K562 (cell line): ENCODE data around the gene KDM2B. TPM values are rescaled to one million over a fixed set of nuclear protein-coding genes. Genes with fewer than 3 reads are reported as not detected.

ENCODE experiments used
- CBX1 ChIP-seq: sonication (generic); IDR thresholded peaks from 2 replicates; pipeline ENCODE4 v1.6.1; 2016; ENCODE audit warnings: antibody characterized with exemption, low read depth, mild to moderate bottlenecking
- CTCFL ChIP-seq: IDR thresholded peaks from 2 replicates; pipeline ENCODE4 v1.6.1; 2011; ENCODE audit warnings: borderline replicate concordance, low read depth, mild to moderate bottlenecking, moderate library complexity, low read length; ENCODE audit not compliant: insufficient read depth, poor library complexity, severe bottlenecking
- FOXK2 ChIP-seq, 2 experiments: fragments of 450-650 bp; IDR thresholded peaks in 1 of 2; conservative IDR thresholded peaks in 1 of 2; 2 replicates each; pipeline ENCODE4 v1.6.1; 2016; ENCODE audit warnings: low read depth in 2 of 2, mild to moderate bottlenecking in 1 of 2
- FOXP1 ChIP-seq: sonication (generic); formaldehyde crosslinking; IDR thresholded peaks from 2 replicates; pipeline ENCODE4 v1.8.0; 2022; ENCODE audit warnings: mild to moderate bottlenecking, missing genetic modification reagents
- IRF9 ChIP-seq: fragments of 450-650 bp; IDR thresholded peaks from 2 replicates; pipeline ENCODE4 v1.6.1; 2016; ENCODE audit warnings: missing biosample characterization, missing genetic modification characterization
- MBD2 ChIP-seq: sonication (generic); IDR thresholded peaks from 2 replicates; pipeline ENCODE4 v1.6.1; 2016; ENCODE audit warnings: low read depth, borderline replicate concordance
- MED1 ChIP-seq: sonication (generic); formaldehyde crosslinking; IDR thresholded peaks from 2 replicates; pipeline ENCODE4 v1.8.1; 2023; ENCODE audit warnings: missing genetic modification reagents, borderline replicate concordance
- MNT ChIP-seq, 2 experiments: fragments of 450-650 bp; conservative IDR thresholded peaks; 2 replicates each; pipeline ENCODE4 v1.6.1; 2017; ENCODE audit warnings: mild to moderate bottlenecking in 2 of 2, moderate library complexity in 2 of 2
- NFATC3 ChIP-seq: fragments of 450-650 bp; IDR thresholded peaks from 2 replicates; pipeline ENCODE4 v1.6.1; 2017; ENCODE audit warnings: mild to moderate bottlenecking
- NONO ChIP-seq, 2 experiments: fragments of 200-400 bp in 1 of 2; fragments of 450-650 bp in 1 of 2; formaldehyde crosslinking in 1 of 2; IDR thresholded peaks; 2 replicates each; pipeline ENCODE4 v1.6.1; 2017; ENCODE audit warnings: low read depth in 2 of 2, mild to moderate bottlenecking in 2 of 2, moderate library complexity in 2 of 2, low read length in 1 of 2
- PKNOX1 ChIP-seq: fragments of 450-650 bp; IDR thresholded peaks from 2 replicates; pipeline ENCODE4 v1.6.1; 2016
- POLR2AphosphoS5 ChIP-seq: IDR thresholded peaks from 2 replicates; pipeline ENCODE4 v1.6.1; 2011; ENCODE audit warnings: mild to moderate bottlenecking, low read depth, low read length, moderate library complexity; ENCODE audit not compliant: control insufficient read depth, insufficient read depth
- SRF ChIP-seq, 2 experiments: fragments of 250-450, 450-650 bp in 1 of 2; sonication (Bioruptor Pico) in 1 of 2; sonication (generic) in 1 of 2; formaldehyde crosslinking; IDR thresholded peaks; 2 replicates each; pipeline versions ENCODE4 v1.5.0 to v1.5.1; 2020 to 2022; ENCODE audit warnings: mild to moderate bottlenecking in 1 of 2, missing genetic modification reagents in 1 of 2
- SRSF3 ChIP-seq: fragments of 200-400 bp; formaldehyde crosslinking; IDR thresholded peaks from 2 replicates; pipeline ENCODE4 v1.6.1; 2016; ENCODE audit warnings: mild to moderate bottlenecking, low read length, moderate library complexity; ENCODE audit not compliant: insufficient read depth
- STAG1 ChIP-seq: sonication (generic); formaldehyde crosslinking; IDR thresholded peaks from 2 replicates; pipeline ENCODE4 v1.5.0; 2020; ENCODE audit warnings: missing genetic modification reagents, borderline replicate concordance
- TCFL5 ChIP-seq: fragments of 250-450 bp; sonication (Bioruptor Pico); conservative IDR thresholded peaks from 2 replicates; pipeline ENCODE4 v1.6.1; 2021; ENCODE audit warnings: mild to moderate bottlenecking, moderate library complexity, matching md5 sums
- VEZF1 ChIP-seq: fragments of 200-800 bp; sonication (Bioruptor generic); IDR thresholded peaks from 2 replicates; pipeline ENCODE4 v1.6.1; 2017; ENCODE audit warnings: missing genetic modification characterization, missing compliant biosample characterization
- ZBED1 ChIP-seq: IDR thresholded peaks from 2 replicates; pipeline ENCODE4 v1.6.1; 2014
- ZFPM2 ChIP-seq: fragments of 250-450 bp; sonication (Bioruptor Pico); IDR thresholded peaks from 2 replicates; pipeline ENCODE4 v1.5.1; 2022; ENCODE audit warnings: mild to moderate bottlenecking
- ZNF121 ChIP-seq: sonication (generic); formaldehyde crosslinking; conservative IDR thresholded peaks from 2 replicates; pipeline ENCODE4 v1.8.0; 2022; ENCODE audit warnings: missing genetic modification reagents
- polyA plus RNA-seq, 8 experiments: library from polyadenylated mRNA; depleted of rRNA in 4 of 8; stranded (reverse) in 5 of 8; unstranded in 3 of 8; fragments of >200 nt; fragmentation: Nextera tagmentation in 2 of 8; fragmentation: Illumina TruSeq in 1 of 8; extraction: Ambion mirVana in 2 of 8; extraction: Trizol in 1 of 8; gene quantifications; 2 replicates each; pipeline versions ENCODE4 v1.2.1 to v1.2.3, GENCODE V29; 2011 to 2014; ENCODE audit warnings: inconsistent platforms in 1 of 8, missing spikeins in 1 of 8
- total RNA-seq, 7 experiments: library from RNA; depleted of rRNA in 6 of 7; stranded (reverse); fragments of >200 nt in 6 of 7; fragmentation: Illumina TruSeq in 2 of 7; extraction: Trizol in 2 of 7; gene quantifications; 2 replicates each; pipeline versions ENCODE4 v1.2.1 to v1.2.3, GENCODE V29; 2011 to 2021; ENCODE audit warnings: low replicate concordance in 1 of 7

The KDM2B gene
- total and polyA plus RNA-seq, 9 of the 15 experiments (the other 6 are each of a cell fraction or from before 2014, with no cell fraction given), result 7.4 to 50.5 (median 22.5) TPM

- TF ChIP-seq ZNF121 (CRISPR knock-in tag), result no peak
- peak; percentile 7; the same call in 1 of the 2 replicates for TF ChIP-seq CBX1
- no peak for TF ChIP-seq PKNOX1
- peak in 1 of 2 experiments; percentile 42; a peak in 2 of 4 replicates for TF ChIP-seq FOXK2 (conservative IDR thresholded peaks at IDR 0.05 in 1 of 2, IDR thresholded peaks at IDR 0.05 in 1 of 2; ENCODE audit: low read depth in 2 of 2)
- TF ChIP-seq IRF9 (tag), result no peak
- no peak for TF ChIP-seq STAG1 (CRISPR knock-in tag)
- peak in 1 of 2 experiments; percentile 39; a peak in 2 of 4 replicates for TF ChIP-seq SRF (CRISPR knock-in tag; IDR thresholded peaks at IDR 0.05)
- TF ChIP-seq VEZF1 (CRISPR knock-in tag), result peak; percentile 82
- TF ChIP-seq ZFPM2, result no peak
- TF ChIP-seq NONO (IDR thresholded peaks at IDR 0.05; ENCODE audit: low read depth in 2 of 2, low read length in 1 of 2), result peak; percentile 77 to 92
- no peak for TF ChIP-seq MBD2
- TF ChIP-seq NFATC3, result no peak
- TF ChIP-seq ZBED1, result 0 out of 2 replicates have a peak, but pooled peaks have one; percentile 48
- no peak for TF ChIP-seq MED1 (CRISPR knock-in tag)
- peak; percentile 63 for TF ChIP-seq CTCFL
- TF ChIP-seq POLR2AphosphoS5, result peak; percentile 59
- TF ChIP-seq MNT (conservative IDR thresholded peaks at IDR 0.05), result peak; percentile 62 to 81; a peak in 3 of 4 replicates
- TF ChIP-seq SRSF3, result no peak
- TF ChIP-seq FOXP1, result no peak
- no peak for TF ChIP-seq TCFL5 (CRISPR knock-in tag)
Measured at GRCh38 chr12:121626087-121626852, 45.4 kb upstream of the KDM2B start, which contains the start of gene ORAI1 (continued).
